SHP77 treated with DMSO at 0.1 percent for 48 hours (cell line): Measurements from ENCODE around the gene SQSTM1.

ENCODE experiments used
- DNase-seq: peaks from one replicate; lab custom pipeline; 2025; lab: John Stamatoyannopoulos, UW

The SQSTM1 gene

DNA sequence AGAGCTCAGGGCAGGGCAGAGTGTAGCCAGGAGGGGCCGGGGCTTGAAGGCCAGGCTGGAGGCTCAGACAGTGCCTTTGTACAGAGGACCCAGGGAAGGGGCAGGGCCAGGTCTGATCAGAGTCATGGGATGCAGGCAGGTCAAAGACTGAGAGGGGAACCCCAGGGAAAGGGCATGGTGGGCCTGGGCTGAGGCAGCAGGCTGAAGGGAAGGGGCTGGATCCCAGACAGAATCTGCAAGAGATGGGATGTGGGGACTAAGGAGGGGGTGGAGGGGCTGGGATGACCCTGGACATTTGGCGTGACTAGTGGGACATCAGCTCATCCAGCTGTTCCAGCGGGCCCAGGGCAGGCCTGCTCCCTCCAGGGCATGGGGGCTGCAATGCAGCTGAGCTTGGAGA, 53.4 kb downstream of the SQSTM1 start:
- no peak for DNase-seq

DNA sequence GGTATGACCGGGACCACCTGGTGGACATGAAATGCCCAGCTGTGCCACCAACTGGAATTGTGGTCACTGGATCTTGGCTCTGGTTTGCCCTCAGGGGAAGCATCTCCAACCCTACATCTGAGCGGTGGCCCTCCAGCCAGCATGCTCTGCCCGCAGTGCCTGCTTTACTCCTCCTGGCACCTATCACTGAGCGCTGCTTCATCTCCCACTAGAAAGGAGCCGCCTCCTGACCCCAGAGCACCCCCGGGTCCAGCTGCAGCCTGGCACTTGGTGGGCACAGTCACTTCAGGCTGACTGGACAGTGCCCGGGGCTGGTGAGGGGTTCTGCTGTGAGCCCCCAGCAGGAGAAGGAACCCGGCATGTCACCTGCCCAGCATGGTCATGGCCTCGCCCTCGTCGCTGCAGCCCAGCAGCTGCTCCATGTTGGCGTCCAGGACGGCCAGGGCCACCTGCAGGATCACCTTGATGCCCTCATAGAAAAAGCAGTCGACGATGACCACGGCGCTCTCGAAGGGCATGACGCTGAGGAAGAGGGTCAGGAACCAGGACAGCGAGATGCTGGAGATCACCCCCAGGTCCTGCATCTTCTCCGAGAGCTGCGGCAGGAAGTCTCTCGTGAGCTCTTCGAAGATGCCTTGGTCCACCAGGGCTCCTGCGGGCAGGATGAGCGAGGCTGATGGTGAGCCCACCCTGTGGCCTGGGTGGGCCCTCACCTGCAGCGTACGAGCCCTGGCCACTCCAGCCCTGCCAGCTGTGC, 54.0 kb downstream of the SQSTM1 start:
- no peak for DNase-seq

DNA sequence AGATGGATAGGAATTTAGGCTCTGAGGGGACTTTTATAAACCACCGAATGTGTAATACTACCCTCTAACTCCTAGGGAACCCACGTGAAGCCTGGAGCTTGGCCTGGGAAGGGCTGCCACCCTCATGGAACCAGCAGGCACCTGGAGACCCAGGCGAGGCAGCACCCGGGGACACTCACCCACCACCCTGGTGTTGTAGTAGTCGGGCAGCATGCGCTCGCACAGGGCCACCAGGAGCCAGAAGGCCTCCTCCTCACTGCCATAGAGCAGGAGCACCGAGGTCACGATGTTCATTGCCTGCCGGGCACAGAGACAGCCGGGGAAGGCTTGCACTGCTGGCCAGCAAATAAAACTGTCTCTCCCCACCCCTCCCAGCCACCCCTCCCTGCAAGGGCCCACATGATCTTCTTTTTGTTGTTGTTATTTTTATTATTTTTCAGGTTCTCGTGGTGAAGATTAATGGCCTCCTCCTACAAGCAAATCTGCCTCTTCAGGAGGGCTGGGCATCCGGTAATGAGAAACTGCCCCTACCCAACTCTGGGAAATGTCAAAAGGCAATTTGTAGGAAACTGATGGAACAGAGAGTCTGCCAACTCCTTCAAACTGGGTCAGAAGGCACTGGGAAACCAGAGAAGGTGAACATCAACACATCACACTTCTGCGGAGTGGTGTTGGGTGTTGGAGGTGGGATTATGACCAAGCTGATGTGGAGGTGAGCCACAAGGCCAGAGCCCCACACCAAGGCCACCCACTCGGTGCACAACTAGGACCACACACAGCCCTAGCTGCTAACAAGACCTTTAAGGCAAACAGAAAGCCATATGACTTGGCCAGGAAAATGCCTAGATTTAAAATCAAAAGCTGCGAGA, 55.3 kb downstream of the SQSTM1 start:
- no peak for DNase-seq

DNA sequence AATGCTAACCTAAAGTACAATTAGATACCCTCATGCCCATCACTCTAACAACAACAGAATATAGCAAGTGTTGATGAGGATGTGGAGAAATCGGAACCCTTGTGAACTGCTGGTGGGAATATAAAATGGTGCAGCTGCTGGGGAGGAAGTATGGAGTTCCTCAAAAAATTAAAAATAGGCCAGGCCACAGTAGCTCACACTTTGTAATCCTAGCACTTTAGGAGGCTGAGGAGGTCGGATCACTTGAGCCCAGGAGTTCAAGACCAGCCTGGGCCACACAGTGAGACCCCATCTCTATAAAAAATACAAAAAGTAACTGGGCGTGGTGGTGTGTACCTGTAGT, 55.9 kb downstream of the SQSTM1 start:
- no peak for DNase-seq

DNA sequence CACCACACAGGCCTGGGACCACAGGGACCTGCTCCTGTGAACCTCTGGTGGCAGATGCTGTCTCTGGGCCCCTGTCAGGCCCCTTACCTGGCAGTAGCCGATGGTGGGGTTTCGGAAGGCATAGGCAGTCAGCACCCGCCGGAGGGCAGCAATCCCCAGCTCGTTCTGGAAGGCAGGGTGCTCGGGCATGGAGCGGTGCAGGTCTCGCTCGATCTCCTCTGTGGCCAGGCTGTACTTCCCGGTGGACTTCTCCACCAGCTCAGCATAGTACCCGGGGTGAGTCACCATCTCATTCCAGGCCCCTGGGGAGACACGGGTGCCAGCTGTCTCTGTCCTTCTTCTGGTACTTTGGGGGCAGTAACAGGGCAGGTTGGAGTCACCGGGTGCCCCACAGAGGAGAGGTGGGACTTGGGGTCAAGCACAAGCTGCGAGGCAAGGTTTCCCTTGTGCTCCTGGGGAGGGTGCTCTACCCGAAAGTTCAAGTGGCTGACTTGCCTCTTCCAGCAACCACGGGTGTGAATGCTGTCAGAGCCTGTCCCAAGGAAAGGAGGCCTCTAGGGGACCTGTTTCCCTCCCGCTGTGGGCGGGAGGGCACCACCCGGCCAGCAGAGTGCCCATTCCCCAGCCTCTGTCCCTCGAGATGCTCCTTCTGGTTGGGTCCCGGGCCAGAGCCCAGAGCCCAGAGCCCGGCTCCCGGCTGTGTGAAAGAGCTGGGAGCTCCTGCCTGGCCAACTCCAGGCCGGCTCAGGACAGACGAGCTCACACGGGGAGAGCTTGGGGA, 57.7 kb downstream of the SQSTM1 start:
- no peak for DNase-seq

DNA sequence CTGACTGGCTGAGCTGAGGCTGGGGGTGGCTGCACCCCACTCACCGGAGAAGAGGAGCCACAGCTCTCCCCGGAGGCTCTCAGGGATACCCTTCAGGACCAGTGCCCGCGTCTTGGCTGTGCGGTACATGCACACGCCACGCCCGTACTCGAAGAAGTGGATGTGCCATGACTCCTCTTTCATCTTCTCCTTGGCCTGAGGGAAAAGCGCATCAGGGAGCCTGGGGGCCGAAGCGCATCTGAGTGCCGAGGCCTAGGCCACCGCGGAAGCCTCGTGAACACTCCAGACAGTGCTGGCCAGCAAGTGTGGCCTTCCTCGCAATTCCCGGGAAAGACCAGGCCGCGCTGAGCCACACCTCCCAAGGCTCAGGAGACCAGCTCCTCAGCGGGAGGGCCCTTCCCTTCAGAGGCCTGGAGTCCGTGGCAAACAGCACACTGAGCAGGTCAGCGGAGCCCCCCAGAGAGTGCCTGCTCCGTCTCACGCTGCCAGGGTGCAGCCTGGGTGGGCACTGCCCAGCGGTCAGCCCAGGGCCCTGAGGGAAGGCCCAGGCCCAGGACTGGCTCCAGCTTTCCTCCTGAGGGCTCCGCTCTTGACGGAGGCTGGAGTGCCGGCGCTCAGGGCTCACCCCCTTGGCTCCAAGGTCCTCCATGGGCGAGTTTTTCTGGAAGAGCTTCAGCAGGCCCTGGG, 58.4 kb downstream of the SQSTM1 start:
- DNase-seq = no peak

DNA sequence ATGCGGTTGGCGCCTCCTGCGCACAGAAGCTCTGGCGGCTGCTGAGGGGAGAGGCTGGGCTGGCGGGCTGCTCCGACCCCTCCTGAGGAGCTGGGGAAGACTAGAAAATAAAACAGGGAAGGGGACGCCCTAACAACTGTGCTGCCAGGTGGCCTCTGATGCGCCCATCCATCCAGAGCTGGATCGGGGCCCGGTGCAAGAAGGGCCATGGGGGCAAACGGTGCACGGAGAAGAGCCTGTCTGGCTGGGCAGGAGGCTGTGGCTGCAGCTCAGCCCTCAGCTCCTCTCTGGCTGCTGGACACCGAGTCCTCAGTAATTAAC, 58.9 kb downstream of the SQSTM1 start:
- DNase-seq = no peak

DNA sequence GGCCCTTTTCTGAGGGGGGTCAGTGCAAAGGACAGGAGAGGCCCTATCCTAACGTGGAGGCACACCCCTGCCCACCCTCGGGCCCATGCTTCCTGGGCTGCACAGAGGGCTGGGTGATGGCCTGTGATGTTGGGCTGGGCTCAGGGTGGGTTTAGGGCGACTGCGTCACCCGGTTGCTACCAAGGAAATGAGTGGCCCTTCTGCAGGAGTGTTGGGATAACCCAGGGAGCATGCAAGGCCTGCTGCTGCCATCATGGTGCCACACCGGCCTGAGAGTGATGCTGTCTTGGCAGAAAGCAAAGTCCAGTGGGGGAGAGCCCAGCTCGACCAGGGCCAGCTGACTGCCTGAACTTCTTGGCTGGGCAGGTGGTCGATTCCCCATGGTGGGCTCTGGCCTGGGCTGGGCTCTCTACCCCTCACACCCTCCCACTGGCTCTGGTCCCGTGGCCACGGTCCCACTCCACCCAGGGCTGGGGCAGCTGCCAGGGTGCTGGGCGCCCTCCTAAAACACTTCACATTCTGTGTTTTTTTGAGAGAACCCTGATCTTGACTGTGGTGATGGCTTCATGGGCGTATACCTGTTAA, 59.5 kb downstream of the SQSTM1 start:
- DNase-seq = no peak

DNA sequence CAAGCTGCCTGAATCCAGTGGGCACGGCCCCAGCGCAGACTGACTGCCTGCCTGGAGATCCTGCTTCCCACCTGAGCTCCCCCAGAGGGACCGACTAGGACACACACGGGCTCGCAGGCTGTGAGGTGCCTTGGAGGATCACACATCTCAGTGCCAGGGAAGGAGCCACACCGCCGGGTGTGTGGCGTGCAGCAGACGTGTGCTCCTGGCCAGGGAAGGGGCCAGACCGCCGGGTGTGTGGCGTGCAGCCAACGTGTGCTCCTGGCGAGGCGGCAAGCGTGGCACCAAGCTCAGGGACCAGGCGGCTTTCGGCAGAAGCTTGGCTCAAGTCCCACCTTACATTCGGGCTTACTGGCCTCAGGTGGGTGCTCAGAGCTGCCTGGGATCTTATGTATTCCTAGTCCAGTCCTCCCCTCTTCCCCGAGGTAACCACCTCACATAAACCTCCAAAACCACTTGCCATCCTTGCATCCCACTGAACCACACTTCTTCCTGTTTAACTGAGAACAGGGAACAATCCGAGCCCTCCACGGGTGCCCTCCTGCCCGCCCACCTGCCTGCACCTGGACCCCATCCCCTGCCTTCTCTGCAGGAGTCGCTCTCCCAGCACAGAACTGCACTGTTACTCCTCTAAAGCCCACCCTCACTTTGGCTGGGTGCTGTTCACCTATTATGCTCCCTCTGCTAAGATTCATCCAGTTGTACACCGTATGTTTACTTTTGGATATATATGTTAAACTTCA, 60.3 kb downstream of the SQSTM1 start:
- DNase-seq = no peak

DNA sequence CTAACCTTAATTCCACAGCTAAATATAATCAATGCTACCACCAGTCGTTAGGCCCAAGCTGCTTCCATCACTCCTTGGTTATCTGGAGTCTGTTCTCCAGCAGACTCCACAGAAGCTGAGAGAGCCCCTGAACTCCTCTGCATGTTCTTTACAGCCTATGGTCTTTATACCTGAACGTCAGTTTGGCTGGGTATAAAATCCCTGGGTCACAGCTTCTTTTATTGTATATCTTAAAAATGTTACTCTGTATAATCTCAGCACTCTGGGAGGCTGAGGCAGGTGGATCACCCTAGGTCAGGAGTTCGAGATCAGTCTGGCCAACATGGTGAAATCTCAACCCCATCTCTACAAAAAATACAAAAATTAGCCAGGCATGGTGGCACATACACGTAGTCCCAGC, 61.6 kb downstream of the SQSTM1 start:
- DNase-seq = no peak

DNA sequence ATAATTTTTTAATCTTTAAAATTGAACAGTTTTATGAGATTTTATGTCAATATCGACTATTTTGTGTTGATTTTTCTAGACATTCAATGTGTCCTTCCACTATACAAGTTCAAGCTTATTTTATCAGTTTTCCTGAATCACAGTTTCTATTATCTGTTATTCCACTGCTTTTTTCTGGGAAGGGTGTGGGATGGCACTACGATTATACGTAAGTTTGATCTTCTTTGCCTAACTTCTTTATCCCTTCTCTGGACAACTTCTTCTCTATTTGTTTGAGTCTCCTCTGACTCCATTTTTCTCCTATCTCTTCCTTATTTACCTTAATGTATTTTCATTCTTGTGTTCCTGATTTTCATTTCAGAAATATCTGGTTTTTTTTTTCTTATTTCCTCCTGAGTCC, 62.5 kb downstream of the SQSTM1 start:
- DNase-seq = no peak

DNA sequence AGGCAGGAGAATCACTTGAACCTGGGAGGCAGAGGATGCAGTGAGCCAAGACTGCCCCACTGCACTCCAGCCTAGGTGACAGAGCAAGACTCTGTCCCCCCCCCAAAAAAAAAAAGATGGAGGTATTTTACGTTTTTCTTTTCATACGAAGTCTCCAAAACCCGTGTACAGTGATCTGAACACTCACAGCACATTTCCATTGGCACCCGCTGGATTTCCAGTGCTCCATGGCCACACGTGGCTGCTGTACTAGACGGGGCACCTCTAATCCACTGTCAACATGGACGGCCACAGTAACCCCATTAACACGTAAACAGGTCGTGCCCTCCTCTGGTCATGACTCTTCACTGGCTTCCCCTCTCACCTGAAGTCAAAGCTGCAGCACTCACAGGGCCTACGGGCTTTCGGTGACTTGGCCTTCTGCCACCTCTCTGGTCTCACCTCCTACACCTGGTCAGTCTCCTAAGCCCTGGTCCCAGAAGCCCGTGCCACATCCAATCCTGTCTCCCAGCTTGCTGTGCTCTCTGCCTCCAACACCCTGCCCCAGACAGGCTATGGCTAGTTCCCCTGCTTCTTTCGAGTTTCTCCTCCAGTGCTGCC, 64.9 kb downstream of the SQSTM1 start:
- no peak for DNase-seq

DNA sequence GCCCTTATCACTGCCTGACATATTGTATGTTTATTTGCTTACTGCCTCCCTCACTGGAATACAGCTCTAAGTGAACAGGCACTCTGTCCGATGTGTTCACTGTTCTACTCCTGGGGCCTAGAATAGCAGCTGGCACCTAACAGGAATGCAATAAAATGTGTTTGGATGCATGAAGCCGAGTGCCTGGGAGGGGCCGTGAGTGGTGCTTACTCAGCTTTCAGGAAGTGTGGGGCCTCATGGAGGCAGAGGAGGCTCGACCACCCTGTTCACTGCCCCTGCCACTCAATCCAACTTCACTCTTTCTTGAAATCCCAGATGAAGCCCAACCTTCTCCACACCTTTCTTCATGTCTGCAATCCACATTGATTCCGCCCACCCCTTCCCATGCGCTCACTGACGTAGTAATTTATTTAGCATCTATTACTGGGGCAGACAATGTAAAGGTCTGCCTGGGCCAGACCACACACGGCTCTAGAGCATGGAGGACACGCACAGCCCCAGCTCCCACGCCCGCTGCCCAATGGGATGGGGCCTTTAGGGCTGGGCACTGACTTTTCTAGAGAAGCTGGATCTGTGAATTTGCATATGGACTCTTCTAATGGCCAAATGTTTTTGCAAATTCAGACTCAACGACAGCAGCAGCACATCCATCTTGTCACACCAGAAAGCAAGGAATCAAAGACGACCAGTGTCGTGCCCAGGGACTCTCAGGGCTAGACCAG, 65.6 kb downstream of the SQSTM1 start:
- DNase-seq = no peak

DNA sequence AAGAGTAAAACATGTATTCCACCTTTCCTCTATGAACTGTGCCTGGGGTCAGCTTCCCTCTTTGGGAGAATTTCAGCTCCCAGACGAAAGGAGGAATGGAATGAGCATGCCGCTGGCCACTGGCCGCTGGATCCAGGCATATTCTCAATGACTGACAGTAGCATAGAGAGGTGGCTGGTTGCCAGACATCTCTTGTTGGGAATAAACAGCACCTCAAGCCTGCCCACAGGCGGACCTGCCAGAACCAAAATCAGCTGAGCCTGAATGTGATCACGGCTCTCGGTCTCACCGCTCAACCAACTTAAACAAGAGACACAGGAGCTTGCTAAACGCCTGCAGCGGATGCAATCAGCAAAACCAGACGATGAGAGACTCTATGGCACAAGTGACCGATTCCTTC, 66.4 kb downstream of the SQSTM1 start:
- DNase-seq = no peak
